ENCODE measurements around the gene HEATR5A.

GRCh38 chr14:31275731-31276130 lies 144.6 kb downstream of the HEATR5A start:
- TF ChIP-seq CTCF (IDR thresholded peaks at IDR 0.05): no peak
- no peak for TF ChIP-seq SIN3A (IDR thresholded peaks at IDR 0.05; ENCODE audit: borderline replicate concordance, low read depth, low read length)
- TF ChIP-seq TEAD4 (IDR thresholded peaks at IDR 0.05; ENCODE audit: borderline replicate concordance, insufficient read depth): no peak
- TF ChIP-seq POLR2AphosphoS5 (IDR thresholded peaks at IDR 0.05; ENCODE audit: low read depth, low read length): no peak
- no peak for TF ChIP-seq NFIC (IDR thresholded peaks at IDR 0.05; ENCODE audit: borderline replicate concordance)
- no peak for TF ChIP-seq SMC3 (IDR thresholded peaks at IDR 0.05; ENCODE audit: low read depth, low read length)
- TF ChIP-seq ZBTB33 (IDR thresholded peaks at IDR 0.05; ENCODE audit: borderline replicate concordance, low read depth): no peak
- TF ChIP-seq, protein P1, sequence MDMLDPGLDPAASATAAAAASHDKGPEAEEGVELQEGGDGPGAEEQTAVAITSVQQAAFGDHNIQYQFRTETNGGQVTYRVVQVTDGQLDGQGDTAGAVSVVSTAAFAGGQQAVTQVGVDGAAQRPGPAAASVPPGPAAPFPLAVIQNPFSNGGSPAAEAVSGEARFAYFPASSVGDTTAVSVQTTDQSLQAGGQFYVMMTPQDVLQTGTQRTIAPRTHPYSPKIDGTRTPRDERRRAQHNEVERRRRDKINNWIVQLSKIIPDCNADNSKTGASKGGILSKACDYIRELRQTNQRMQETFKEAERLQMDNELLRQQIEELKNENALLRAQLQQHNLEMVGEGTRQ (IDR thresholded peaks at IDR 0.05; ENCODE audit: borderline replicate concordance, low read depth, low read length): no peak
